Kidney (tissue), 14 donors: ENCODE results near the gene SYCE1L. TPM values are rescaled to one million over a fixed set of nuclear protein-coding genes. Genes with fewer than 3 reads are reported as not detected.
A peak's percentile ranks its signal among the peaks of the same experiment; 100 is the strongest.

Experiments used
- DNase-seq, 5 donors: peaks; one replicate each; pipeline ENCODE4 v3.0.0-alpha.2; 2013 to 2020
- FAIRE-seq: peaks from 2 replicates; lab custom pipeline; 2012; peaks lifted over from hg19 to GRCh38; lab: Jason Lieb, UNC
- H3K27ac ChIP-seq, 2 donors: one replicate each; pipeline ENCODE4 v1.7.0; 2013; ENCODE audit warnings: low read depth in 2 of 2, low read length in 2 of 2, inconsistent platforms in 1 of 2
- H3K27me3 ChIP-seq: one replicate; pipeline ENCODE4 v1.7.1; 2013; ENCODE audit warnings: low read length, inconsistent platforms; ENCODE audit not compliant: control insufficient read depth, insufficient read depth
- H3K36me3 ChIP-seq, 3 donors: one replicate each; pipeline versions ENCODE4 v1.7.0 to v1.7.1; 2013; ENCODE audit warnings: low read length in 3 of 3, control low read depth in 1 of 3, inconsistent platforms in 1 of 3; ENCODE audit not compliant: insufficient read depth in 3 of 3, control insufficient read depth in 2 of 3
- H3K4me1 ChIP-seq, 3 donors: one replicate each; pipeline versions ENCODE4 v1.7.0 to v1.7.1; 2013; ENCODE audit warnings: low read length in 3 of 3, inconsistent platforms in 1 of 3, low read depth in 1 of 3; ENCODE audit not compliant: control insufficient read depth in 2 of 3, insufficient read depth in 2 of 3
- H3K4me3 ChIP-seq, 3 donors: one replicate each; pipeline versions ENCODE4 v1.7.0 to v1.8.1; 2013; ENCODE audit warnings: low read length in 3 of 3, control low read depth in 1 of 3, inconsistent platforms in 1 of 3
- H3K9ac ChIP-seq, 3 donors: one replicate each; pipeline versions ENCODE4 v1.7.0 to v1.7.1; 2013; ENCODE audit warnings: low read length in 3 of 3, control low read depth in 1 of 3, inconsistent platforms in 1 of 3
- H3K9me3 ChIP-seq, 3 donors: one replicate each; pipeline versions ENCODE4 v1.7.0 to v1.7.1; 2013; ENCODE audit warnings: low read length in 3 of 3, control low read depth in 1 of 3, inconsistent platforms in 1 of 3; ENCODE audit not compliant: control insufficient read depth in 2 of 3, insufficient read depth in 1 of 3
- CTCF ChIP-seq: IDR thresholded peaks from 3 replicates; pipeline ENCODE4 v1.5.1; 2012; ENCODE audit warnings: mild to moderate bottlenecking, moderate library complexity, borderline replicate concordance; ENCODE audit not compliant: insufficient read depth; ENCODE audit errors: extremely low read depth
- intact Hi-C: fragments of 100-400 bp; cut with DNase I; formaldehyde crosslinking; loops from one replicate; pipeline ENCODE4 v1.11.1; 2022
- polyA plus RNA-seq: library from polyadenylated mRNA; stranded (reverse); fragments of 350-450 nt; fragmentation: Illumina TruSeq; extraction: RNeasy Lipid Tissue Mini Kit (QIAGEN cat#74804); gene quantifications from one replicate; pipeline ENCODE4 v1.2.3, GENCODE V29; 2014; ENCODE audit warnings: low read depth, low replicate concordance; ENCODE audit not compliant: insufficient read depth
- total RNA-seq: library from RNA; stranded (reverse); fragmentation: NEBNext Ultra II Directional; extraction: Animal tissue kit (Norgen Biotek cat#: 25700); gene quantifications from one replicate; pipeline ENCODE4 v1.2.1, GENCODE V29; 2021
- donor health status: control.
- donor health status: control.
- donor health status: control.
- donor health status: control.
- donor health status: control.
- donor health status: DM: yes; HTN: yes; CAD: no.
- donor health status: Normal renal cell carcinoma (clear cell type).

The SYCE1L gene
- total and polyA plus RNA-seq, 2 donors from 2014 or later, result 7.1 to 9.7 TPM

GRCh38 chr16:77211880-77212740 is 12.9 kb downstream of the SYCE1L start:
- H3K4me3 ChIP-seq, result peak overlapping the region; percentile 37 to 61 (median 42)
- no peaks in the 10 kb centered on the region for H3K9me3 ChIP-seq
- peaks cover 0 to 3% (median 0%) of the 10 kb centered on the region in 3 donors for H3K4me1 ChIP-seq
- DNase-seq, result peak; percentile 85 to 92 (median 87)
- H3K9ac ChIP-seq, result no peak overlapping the region
- TF ChIP-seq CTCF, result no peak
- FAIRE-seq, result no peak
- H3K36me3 ChIP-seq, result no peaks in the 10 kb centered on the region
- no peaks in the 10 kb centered on the region for H3K27me3 ChIP-seq
- intact Hi-C loops, result no loop called here
- H3K27ac ChIP-seq, result peak overlapping the region in 1 of 2 donors; percentile 28

- DNase-seq, result peak; percentile 74 to 88 (median 76)
- no peaks in the 10 kb centered on the region for H3K36me3 ChIP-seq
- peak overlapping the region in 1 of 2 donors; percentile 28 for H3K27ac ChIP-seq
- H3K9ac ChIP-seq, result no peak overlapping the region
- H3K4me3 ChIP-seq, result peak overlapping the region; percentile 17 to 61 (median 28)
- H3K4me1 ChIP-seq, result peaks cover 0 to 3% (median 0%) of the 10 kb centered on the region in 3 donors
- no peak for TF ChIP-seq CTCF
- intact Hi-C loops, result no loop called here
- no peaks in the 10 kb centered on the region for H3K27me3 ChIP-seq
- no peak for FAIRE-seq
- no peaks in the 10 kb centered on the region for H3K9me3 ChIP-seq
Measured at GRCh38 chr16:77212741-77213541, 13.7 kb downstream of the SYCE1L start.

GRCh38 chr16:77213542-77214106 is 14.4 kb downstream of the SYCE1L start:
- DNase-seq (peak in 2 of 5 donors; percentile 58 to 74), FAIRE-seq (no peak)
- H3K27me3 ChIP-seq, result no peaks in the 10 kb centered on the region
- H3K27ac ChIP-seq, result no peak overlapping the region
- H3K4me1 ChIP-seq, result peaks cover 0 to 3% (median 0%) of the 10 kb centered on the region in 3 donors
- H3K9ac ChIP-seq, result no peak overlapping the region
- H3K4me3 ChIP-seq, result no peak overlapping the region
- H3K36me3 ChIP-seq, result no peaks in the 10 kb centered on the region
- no peaks in the 10 kb centered on the region for H3K9me3 ChIP-seq
- intact Hi-C loops, result no loop called here
- no peak for TF ChIP-seq CTCF
